ENCODE measurements around the gene ALMS1.
"Not testable (repeated sequence)": the region's sequence is repeated elsewhere in the genome, so short reads cannot be mapped to it uniquely, and the experiment has no call there.

Gene ALMS1

DNA sequence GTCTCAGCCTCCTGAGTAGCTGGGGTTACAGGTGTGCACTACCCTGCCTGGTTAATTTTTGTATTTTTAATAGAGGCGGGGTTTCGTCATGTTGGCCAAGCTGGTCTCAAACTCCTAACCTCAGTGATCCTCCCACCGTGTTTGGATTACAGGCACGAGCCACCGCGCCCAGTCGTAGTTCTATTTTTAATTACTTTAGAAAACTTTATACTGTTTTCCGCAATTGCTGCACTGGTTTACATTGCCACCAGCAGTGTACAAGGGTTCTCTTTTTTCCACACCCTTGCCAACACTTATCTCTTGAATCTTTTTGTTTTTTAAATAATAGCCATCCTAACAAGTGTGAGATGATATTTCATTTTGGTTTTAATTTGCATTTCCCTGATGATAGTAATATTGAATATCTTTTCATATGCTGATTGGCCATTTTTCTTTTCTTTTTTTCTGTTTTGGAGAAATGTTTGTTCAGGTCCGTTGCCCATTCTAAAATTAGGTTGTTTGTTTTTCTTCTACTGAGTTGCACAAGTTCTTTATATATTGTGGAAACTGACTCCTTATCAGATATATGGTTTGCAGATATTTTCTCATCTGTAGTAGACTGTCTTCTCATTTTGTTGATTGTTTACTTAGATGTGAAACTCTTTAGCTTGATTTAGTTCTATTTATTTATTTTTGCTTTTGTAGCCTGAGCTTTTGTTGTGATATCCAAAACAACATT, 16.9 kb downstream of the ALMS1 start:
- no peak for DNase-seq (ENCODE audit: low spot score)

DNA sequence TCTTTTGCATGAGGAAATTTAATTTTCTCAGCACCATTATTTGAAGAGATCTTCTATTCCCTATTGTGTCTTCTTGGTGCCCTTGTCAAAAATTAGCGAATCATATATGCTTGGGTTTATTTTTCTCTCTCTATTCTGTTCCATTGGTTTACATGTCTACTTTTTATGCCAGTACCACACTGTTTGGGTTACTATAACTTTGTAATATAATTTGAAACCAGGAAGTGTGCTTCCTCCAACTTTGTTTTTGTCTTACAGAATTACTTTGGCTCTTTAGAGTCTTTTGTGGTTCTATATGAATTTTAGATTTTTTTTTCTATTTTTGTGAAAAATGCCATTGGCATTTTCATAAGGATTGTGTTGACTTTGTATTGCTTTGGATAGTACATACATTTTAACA, 17.6 kb downstream of the ALMS1 start:
- DNase-seq (ENCODE audit: low spot score): no peak

DNA sequence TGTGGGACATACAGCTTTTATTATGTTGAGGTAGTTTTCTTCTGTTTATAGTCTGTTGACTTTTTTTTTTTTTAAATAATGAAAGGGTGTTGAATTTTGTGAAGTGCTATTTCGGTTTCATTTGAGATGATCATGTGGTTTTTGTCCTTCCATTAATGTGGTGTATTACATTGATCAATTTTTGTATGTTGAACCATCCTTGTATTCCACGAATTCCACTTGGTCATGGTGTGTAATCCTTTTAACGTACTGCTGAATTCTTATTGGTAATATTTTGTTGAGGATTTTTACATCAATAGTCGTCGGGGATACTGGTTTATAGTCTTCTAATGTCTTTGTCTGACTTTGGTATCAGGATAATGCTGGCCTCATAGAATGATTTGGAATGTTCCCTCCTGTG, 18.8 kb downstream of the ALMS1 start:
- no peak for DNase-seq (ENCODE audit: low spot score)

DNA sequence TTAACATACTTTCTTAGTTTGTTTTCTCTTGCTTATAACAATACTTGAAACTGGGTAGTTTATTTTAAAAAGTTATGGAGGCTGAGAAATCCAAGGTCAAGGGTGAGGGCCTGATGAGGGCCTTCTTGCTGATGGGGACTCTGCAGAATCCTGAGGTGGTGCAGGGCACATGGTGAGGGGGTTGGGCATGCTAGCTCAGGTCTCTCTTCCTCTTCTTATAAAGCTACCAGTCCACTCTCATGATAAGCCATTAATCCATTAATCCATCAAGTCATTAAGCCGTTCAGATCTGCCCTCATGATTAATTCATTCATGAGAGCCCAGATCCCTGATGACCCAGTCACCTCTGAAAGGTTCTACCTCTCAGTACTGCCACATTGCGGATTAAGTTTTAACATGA, 21.4 kb downstream of the ALMS1 start:
- DNase-seq (ENCODE audit: low spot score): no peak

DNA sequence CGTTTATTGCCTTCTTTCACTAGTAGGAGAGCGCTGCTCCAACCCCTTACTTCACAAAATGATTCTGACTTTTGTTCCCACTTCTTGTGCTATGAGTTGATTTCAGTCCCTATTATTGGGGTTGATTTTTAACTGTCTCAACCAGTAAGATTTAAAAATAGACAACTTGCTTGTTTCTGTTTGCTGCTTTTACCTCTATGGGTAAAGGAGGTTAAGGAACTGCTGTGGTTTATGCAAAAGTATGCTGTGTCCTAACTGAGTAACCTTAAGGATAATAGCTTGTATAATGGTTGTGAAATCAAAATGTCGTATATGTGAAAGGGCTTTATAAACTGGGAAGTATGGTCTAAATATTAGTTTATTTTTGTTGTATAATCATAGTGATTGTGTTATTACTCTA, 22.6 kb downstream of the ALMS1 start:
- no peak for DNase-seq (ENCODE audit: low spot score)

DNA sequence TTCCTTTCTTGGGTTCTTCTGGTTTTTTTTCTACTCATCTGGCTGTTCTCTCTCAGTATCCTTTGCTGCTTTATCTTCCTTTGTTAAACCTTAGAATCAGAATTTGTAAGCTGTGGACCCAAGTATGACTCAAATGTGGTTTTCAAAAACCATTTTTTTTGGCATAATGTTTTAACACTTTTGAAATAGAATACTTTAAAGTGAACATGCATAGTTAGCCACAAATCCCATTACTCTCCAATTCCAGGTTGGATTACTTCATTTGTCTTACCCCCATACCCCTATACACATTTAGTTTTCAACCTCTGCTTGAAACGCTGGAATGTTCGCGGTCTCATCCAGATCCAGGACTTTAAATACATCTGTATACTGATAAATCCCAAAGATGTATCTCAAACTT, 29.1 kb downstream of the ALMS1 start:
- DNase-seq (ENCODE audit: low spot score): no peak

DNA sequence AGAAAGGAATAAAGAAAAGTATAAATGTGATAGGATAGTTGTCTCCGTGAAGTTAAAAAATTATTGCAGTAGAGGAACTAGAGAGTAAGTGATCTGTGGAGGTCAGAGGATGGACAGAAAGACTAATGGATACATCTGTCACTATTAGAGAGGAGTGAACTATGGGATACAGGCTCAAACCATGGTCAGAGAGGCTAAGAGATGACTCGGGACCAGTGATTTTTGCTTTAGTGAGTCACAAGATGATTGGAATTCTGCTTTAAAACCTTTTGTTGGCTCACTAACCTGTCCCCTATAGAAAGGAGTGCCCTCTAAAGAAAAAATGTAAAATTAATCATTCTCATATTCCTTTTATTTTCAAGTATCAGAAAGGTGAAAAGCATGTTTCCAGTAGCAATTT, 30.3 kb downstream of the ALMS1 start:
- no peak for DNase-seq (ENCODE audit: low spot score)

DNA sequence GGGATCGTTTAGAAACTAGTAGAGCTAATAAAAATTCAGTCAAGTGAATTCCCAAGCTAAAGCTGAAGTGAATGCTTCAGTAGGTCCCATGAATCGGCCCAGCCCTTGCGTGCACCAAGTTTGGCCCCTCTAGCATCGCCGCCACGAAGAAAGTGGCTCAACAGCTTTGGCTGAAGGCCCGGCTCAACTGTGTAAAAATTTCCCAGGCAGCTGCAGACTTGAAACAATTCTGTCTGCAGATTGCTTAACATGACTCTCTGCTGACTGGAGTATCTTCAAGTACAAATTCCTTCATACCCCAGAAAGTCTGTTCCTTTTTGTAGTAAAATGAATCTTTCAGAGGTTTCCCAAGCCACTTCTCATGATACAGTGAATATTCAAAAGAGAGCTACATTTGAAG, 32.7 kb downstream of the ALMS1 start:
- DNase-seq (ENCODE audit: low spot score): no peak

DNA sequence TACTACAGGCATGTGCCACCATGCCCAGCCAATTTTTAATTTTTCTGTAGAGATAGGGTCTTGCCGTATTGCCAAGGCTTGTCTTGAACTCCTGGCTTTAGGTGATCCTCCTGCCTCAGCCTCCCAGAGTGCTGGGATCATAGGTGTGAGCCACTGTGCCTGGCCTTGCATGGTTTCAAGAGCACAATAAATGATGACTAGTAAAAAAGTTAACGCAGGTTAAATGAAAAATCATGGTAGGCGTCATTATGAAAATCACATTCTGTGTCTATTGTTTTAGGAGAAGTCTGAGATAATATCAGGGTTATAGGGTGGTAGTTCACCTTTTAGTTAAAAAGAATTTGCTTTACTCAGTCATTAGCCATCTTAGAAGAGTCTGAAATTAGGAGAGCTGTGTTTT, 38.3 kb downstream of the ALMS1 start:
- no peak for DNase-seq (ENCODE audit: low spot score)

DNA sequence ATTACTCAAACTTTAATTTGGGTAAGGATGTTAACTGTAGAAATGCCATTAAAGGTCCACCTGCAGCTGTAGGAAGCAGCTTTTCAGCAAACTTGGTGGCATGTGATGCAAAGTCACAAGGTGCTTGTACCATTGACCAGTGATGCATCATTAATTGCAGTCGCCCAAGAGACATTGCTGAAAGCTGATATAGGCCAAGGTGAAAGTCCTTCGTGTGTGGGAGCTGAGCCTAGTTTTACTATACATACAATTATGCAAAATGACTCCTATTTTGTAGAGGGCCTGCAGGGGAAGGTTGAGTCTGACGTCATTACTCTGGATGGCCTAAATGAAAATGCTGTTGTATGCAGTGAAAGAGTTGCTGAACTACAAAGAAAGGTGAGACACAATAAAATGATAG, 40.5 kb downstream of the ALMS1 start:
- no peak for DNase-seq (ENCODE audit: low spot score)

DNA sequence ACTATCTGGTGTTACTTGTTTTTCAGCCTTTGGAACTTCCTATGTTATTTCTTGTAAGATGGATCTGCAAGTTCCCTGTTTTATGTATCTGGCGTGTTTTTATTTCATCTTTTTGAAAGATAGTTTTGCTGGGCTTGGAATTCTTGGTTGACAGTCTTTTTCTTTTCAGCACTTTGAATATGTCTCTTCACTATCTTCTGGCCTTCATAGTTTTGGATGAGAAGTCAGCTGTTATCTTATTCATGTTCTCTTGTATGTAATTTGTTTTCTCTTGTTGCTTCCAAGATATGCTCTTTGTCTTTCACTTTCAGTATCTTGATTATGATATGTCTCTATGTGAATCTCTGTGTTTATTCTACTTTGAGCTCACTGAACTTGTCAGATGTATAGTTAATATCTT, 50.4 kb downstream of the ALMS1 start:
- no peak for DNase-seq (ENCODE audit: low spot score)

DNA sequence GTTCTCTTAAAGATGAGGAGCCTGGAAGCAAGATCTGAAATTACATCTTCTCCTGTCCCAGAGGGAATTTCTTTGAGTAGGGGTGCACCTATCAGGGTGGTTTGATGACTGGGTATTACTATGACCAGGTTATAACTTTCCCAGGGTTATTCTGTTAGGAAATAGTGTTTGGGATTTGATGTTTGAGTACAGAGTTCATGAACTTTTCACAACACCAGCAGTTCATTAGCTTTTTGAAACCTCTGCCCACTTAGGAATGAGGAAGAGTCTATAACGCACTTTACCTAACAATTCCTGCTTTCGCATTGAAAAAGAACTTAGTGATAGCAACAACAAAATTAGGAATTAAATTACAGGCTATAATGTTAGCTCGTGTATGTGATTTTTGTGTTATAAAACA, 58.6 kb downstream of the ALMS1 start:
- DNase-seq (ENCODE audit: low spot score): no peak

DNA sequence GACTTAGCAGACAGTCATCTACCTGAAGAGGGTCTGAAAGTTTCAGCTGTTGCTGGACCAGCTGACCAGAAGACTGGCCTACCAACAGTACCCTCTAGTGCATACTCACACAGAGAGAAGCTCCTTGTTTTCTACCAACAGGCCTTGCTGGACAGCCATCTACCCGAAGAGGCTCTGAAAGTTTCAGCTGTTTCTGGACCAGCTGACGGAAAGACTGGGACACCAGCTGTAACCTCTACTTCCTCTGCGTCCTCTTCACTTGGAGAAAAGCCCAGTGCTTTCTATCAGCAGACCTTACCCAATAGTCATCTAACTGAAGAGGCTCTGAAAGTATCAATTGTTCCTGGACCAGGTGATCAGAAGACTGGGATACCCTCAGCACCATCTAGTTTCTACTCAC, 63.2 kb downstream of the ALMS1 start:
- DNase-seq (ENCODE audit: low spot score): no peak

DNA sequence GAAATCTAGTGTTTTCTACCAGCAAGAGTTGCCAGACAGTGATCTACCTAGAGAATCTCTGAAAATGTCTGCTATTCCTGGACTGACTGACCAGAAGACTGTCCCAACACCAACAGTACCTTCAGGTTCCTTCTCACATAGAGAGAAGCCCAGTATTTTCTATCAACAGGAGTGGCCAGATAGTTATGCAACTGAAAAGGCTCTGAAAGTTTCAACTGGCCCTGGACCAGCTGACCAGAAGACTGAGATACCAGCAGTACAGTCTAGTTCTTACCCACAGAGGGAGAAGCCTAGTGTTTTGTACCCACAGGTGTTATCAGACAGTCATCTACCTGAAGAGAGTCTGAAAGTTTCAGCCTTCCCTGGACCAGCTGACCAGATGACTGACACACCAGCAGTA, 63.8 kb downstream of the ALMS1 start:
- no peak for DNase-seq (ENCODE audit: low spot score)

DNA sequence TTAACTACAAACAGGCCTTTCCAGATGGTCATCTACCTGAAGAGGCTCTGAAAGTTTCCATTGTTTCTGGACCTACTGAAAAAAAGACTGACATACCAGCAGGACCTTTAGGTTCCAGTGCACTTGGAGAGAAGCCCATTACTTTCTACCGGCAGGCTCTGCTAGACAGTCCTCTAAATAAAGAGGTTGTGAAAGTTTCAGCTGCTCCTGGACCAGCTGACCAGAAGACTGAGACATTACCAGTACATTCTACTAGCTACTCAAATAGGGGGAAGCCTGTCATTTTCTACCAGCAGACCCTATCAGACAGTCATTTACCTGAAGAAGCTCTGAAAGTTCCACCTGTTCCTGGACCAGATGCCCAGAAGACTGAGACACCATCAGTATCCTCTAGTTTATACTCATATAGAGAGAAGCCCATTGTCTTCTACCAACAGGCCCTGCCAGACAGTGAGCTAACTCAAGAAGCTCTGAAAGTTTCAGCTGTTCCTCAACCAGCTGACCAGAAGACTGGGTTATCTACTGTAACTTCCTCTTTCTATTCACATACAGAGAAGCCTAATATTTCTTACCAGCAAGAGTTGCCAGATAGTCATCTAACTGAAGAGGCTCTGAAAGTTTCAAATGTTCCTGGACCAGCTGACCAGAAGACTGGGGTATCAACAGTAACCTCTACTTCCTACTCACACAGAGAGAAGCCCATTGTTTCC, 65.8 kb downstream of the ALMS1 start:
- no peak for DNase-seq (ENCODE audit: low spot score)

DNA sequence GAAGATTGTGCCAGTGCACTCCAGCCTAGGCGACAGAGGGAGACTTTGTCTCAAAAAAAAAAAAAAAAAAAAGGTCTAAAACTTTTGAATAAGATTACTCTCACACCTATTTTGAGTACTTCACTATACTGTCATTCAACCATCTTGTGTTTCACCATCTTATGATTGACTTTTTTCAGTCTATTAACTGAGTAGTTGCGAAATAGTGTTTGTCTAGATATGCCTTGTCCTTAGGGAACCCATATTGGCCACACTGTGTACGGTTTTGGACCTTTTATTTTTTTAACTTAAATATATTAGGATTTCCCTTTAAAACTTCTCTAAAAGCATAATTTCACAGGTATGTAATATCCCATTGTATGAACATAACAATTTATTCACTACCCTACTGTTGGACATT, 72.3 kb downstream of the ALMS1 start:
- DNase-seq (ENCODE audit: low spot score): no peak

DNA sequence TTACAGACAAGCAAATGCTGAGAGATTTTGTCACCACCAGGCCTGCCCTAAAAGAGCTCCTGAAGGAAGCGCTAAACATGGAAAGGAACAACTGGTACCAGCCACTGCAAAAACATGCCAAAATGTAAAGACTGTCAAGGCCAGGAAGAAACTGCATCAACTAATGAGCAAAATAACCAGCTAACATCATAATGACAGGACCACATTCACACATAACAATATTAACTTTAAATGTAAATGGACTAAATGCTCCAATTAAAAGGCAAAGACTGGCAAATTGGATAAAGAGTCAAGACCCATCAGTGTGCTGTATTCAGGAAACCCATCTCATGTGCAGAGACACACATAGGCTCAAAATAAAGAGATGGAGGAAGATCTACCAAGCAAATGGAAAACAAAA, 76.8 kb downstream of the ALMS1 start:
- not testable (repeated sequence) for DNase-seq (ENCODE audit: low spot score)

DNA sequence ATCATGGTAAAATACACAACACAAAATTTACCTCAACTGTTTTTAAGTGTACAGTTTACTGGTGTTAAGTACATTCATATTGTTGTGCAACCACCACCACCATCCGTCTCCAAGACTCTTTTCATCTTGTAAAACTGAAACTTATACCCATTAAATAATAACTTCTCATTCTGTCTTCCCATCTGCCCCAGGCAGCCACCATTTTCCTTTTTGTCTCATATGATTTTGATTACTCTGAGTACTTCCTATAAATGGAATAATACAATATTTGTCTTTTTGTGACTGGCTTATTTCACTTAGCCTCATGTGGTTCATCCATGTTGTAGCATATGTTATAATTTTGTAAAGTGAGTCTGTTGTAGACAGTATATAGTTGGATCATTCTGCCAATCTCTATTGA, 82.7 kb downstream of the ALMS1 start:
- no peak for DNase-seq (ENCODE audit: low spot score)

DNA sequence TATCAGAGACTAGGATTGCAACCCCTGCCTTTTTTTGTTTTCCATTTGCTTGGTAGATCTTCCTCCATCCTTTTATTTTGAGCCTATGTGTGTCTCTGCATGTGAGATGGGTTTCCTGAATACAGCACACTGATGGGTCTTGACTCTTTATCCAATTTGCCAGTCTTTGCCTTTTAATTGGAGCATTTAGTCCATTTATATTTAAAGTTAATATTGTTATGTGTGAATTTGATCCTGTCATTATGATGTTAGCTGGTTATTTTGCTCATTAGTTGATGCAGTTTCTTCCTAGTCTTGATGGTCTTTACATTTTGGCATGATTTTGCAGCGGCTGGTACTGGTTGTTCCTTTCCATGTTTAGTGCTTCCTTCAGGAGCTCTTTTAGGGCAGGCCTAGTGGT, 98.2 kb downstream of the ALMS1 start:
- DNase-seq (ENCODE audit: low spot score): not testable (repeated sequence)

DNA sequence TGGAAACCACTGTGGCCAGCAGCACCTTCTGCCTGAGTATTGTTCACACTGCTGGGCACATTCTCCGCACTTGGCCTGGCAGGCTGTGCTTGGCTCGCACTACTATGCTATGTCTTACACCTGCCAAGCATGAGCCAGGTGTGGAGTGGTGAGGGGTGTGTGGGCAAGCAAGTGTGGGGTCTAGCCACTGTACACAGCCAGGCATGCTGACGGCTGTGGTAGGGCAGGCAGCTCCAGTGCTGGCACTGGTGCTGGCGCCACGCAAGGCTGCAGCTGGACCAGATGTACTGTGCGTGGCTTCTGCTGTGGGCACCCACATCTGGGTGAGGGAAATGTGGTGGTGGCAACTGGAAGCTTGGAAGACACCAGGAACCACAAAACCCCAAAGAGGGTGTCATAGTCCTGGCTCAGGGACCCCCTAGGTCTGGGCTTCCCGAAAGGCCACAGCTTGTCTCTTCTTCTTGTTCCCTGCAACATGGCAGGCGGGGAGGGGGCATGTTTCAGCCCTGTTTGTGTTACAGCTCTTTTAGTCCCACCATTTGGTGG, 101.5 kb downstream of the ALMS1 start:
- DNase-seq (ENCODE audit: low spot score): no peak

DNA sequence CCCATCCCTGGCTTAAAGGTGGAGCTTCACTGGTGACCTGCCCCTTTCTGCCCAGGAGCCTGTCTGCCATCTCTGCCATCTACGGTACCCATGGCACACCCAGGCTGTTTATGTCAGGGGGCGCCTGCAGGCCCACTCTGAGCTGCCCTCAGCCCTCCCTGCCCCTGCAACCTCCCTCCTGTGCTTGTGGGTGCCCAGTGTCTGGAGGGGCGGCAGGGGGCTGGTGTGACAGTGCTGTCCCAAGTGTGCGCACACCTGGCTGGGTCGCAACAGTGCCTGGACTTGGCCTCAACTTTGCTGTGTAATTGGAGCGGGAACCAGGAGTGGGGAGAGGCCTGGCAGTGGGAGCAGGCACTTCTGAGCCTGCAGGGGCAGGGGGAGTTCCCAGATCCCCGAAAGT, 102.4 kb downstream of the ALMS1 start:
- DNase-seq (ENCODE audit: low spot score): no peak

DNA sequence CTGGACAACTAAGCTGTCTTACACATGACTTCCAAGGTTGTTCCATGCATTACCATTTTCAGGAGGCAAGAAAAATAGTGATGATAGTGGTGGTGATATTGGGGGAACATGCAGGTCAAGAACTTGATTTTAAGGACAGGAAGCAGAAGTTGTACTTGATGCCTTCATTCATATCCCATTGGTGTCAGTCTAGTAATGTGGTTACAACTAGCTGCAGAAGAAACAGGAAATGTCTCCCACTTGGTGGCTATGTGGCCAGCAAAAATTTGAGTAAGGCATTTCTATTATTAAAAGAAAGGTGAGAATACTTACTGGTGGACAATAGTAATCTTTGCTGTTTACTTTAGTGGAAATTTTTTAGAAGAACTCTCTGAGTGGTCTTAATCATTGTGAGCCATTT, 103.4 kb downstream of the ALMS1 start:
- DNase-seq (ENCODE audit: low spot score): no peak

DNA sequence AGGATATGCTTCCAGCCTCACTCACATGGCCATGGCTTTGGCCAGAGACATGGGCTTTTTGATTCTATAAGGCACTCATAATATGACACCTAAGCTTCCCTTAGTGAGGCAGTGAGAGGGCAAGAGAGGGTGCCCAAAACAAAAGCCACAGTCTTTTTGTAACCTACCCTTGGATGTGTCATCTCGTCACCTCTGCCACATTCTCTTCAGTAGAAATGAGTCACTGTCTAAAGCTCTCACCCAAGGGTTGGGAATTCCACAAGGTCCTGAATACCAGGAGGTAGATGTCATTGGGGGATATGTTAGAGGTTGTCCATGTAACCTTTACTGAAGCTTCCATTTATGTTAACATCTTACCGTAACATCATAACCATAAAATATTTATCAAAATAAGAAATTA, 108.4 kb downstream of the ALMS1 start:
- no peak for DNase-seq (ENCODE audit: low spot score)
